ENCODE measurements around the gene SORT1. TPM values are rescaled to one million over a fixed set of nuclear protein-coding genes. Genes with fewer than 3 reads are reported as not detected.
A peak's percentile ranks its signal among the peaks of the same experiment; 100 is the strongest.
"Not testable (repeated sequence)": the region's sequence is repeated elsewhere in the genome, so short reads cannot be mapped to it uniquely, and the experiment has no call there.

Gene SORT1
- 1 to 10 TPM in 1 of 6 donors, under 1 TPM in 3, not detected in 2; 0.16 to 1.3 (median 0.34) TPM for polyA plus RNA-seq (ENCODE audit: low read depth in 6 of 6)

DNA sequence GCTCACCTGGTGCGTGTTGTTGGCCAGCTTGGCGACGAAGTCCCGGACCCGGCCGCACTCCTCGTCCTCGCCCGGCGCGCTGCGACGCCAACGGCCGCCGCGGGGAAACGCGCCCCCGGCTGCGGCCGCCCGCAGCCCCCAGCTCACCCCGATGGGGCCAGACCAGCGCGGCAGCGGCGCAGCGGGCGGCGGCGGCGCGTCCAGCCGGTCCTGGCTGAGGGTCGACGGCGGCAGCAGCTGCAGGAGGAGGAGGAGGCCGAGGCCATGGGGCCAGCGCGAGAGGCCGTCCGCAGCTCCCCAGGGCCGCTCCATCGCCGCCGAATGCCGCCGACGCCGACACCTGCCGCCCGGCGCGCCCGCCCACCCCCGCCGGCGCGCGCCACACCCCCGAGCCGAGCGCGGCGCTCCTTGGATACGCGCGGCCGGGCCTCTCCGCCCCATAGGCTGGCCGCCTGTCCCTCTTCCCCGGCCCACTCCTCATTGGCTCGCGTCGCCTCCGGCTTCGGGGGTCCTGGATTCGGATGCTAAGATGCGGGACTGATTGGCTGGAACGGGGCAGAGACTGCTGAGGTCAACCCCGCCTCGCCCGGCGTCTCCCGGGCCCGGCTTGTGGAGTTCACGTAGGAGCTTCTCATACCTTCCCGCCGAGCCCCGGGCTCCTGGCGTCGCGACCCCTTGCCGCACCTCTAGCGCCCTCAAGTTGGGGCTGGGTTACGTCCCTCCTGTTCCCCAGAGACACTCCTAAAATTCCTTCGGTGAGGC, at the start of gene SORT1:
Gene SORT1, minus strand, starts transcription at position 338 of the 762 bp plus-strand sequence. Its CDS starts 26 bp downstream, at position 312.
- DNase-seq: peak; percentile 60
- Mint-ChIP-seq H3K27ac (peak within 1 kb of the TSS in 3 of 6 donors; percentile 7 to 57 (median 51)), H3K4me1 (peaks cover 15 to 26% (median 23%) of the 10 kb centered on the region in 3 donors), H3K27me3 (peaks cover 35 to 54% (median 46%) of the 10 kb centered on the region in 3 donors), H3K36me3 (no peaks in the 10 kb centered on the region), H3K4me3 (peak within 1 kb of the TSS; percentile 83 to 95 (median 90)), H3K9me3 (peaks cover 0 to 2% (median 0%) of the 10 kb centered on the region in 7 donors)
- peak; percentile 93 for ATAC-seq (ENCODE audit: low read depth in 2 of 2)

GRCh38 chr1:109445949-109446695, 48.4 kb upstream of the SORT1 start:
- not testable (repeated sequence) for H3K4me1 Mint-ChIP-seq; H3K4me3 Mint-ChIP-seq; ATAC-seq (ENCODE audit: low read depth in 2 of 2); H3K27ac Mint-ChIP-seq; H3K9me3 Mint-ChIP-seq; DNase-seq; H3K36me3 Mint-ChIP-seq
- peaks cover 24 to 35% (median 32%) of the 10 kb centered on the region in 3 donors for H3K27me3 Mint-ChIP-seq

GRCh38 chr1:109444346-109444745, 46.6 kb upstream of the SORT1 start:
- Mint-ChIP-seq H3K4me3 (no peak overlapping the region), H3K27ac (no peak overlapping the region), H3K9me3 (peaks cover 0 to under 1% (median 0%) of the 10 kb centered on the region in 7 donors), H3K36me3 (no peaks in the 10 kb centered on the region), H3K4me1 (no peaks in the 10 kb centered on the region), H3K27me3 (peaks cover 10 to 22% (median 18%) of the 10 kb centered on the region in 3 donors)
- DNase-seq (no peak), ATAC-seq (ENCODE audit: low read depth in 2 of 2) (no peak)

GRCh38 chr1:109443476-109443875, 45.8 kb upstream of the SORT1 start:
- no peak overlapping the region for H3K27ac Mint-ChIP-seq
- H3K4me3 Mint-ChIP-seq: no peak overlapping the region
- no peak for ATAC-seq (ENCODE audit: low read depth in 2 of 2)
- no peaks in the 10 kb centered on the region for H3K36me3 Mint-ChIP-seq
- no peaks in the 10 kb centered on the region for H3K9me3 Mint-ChIP-seq
- no peaks in the 10 kb centered on the region for H3K4me1 Mint-ChIP-seq
- DNase-seq: no peak
- peaks cover 10 to 22% (median 17%) of the 10 kb centered on the region in 3 donors for H3K27me3 Mint-ChIP-seq

GRCh38 chr1:109441069-109441468, 43.4 kb upstream of the SORT1 start:
- no peak overlapping the region for H3K4me3 Mint-ChIP-seq
- DNase-seq: no peak
- H3K9me3 Mint-ChIP-seq: no peaks in the 10 kb centered on the region
- H3K4me1 Mint-ChIP-seq: no peaks in the 10 kb centered on the region
- no peak for ATAC-seq (ENCODE audit: low read depth in 2 of 2)
- H3K27me3 Mint-ChIP-seq: peaks cover 4 to 11% (median 7%) of the 10 kb centered on the region in 3 donors
- no peaks in the 10 kb centered on the region for H3K36me3 Mint-ChIP-seq
- no peak overlapping the region for H3K27ac Mint-ChIP-seq

- no peak overlapping the region for H3K27ac Mint-ChIP-seq
- no peak overlapping the region for H3K4me3 Mint-ChIP-seq
- peaks cover 0 to 4% (median 0%) of the 10 kb centered on the region in 3 donors for H3K4me1 Mint-ChIP-seq
- H3K36me3 Mint-ChIP-seq: peaks cover 7 to 9% of the 10 kb centered on the region in 2 donors
- no peak for DNase-seq
- peaks cover 0 to 19% (median 11%) of the 10 kb centered on the region in 3 donors for H3K27me3 Mint-ChIP-seq
- H3K9me3 Mint-ChIP-seq: peaks cover 0 to 7% (median 1%) of the 10 kb centered on the region in 7 donors
- ATAC-seq (ENCODE audit: low read depth in 2 of 2): no peak
Observed at GRCh38 chr1:109438798-109439297, 41.1 kb upstream of the SORT1 start.

DNA sequence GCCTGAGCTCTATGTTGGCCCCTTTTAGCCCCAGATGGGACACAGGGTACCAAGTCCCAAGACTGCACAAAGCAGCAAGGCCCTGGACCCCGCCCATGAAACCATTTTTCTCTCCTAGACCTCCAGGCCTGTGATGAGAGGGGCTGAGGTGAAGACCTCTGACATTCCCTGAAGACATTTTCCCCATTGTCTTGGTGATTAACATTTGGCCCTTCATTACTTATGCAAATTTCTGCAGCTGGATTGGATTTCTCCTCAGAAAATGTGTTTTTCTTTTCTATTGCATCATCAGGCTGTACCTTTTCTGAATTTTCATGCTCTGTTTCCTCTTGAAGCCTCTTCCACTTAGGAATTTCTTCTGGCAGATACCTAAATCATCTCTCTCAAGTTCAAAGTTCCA, 36.8 kb upstream of the SORT1 start:
- no peak overlapping the region for H3K27ac Mint-ChIP-seq
- ATAC-seq (ENCODE audit: low read depth in 2 of 2) (no peak), DNase-seq (no peak)
- H3K4me3 Mint-ChIP-seq: no peak overlapping the region
- peaks cover 0 to 17% (median 1%) of the 10 kb centered on the region in 7 donors for H3K9me3 Mint-ChIP-seq
- H3K4me1 Mint-ChIP-seq: peaks cover 0 to 4% (median 0%) of the 10 kb centered on the region in 3 donors
- peaks cover 11 to 32% (median 13%) of the 10 kb centered on the region in 3 donors for H3K27me3 Mint-ChIP-seq
- H3K36me3 Mint-ChIP-seq: peaks cover 7 to 9% of the 10 kb centered on the region in 2 donors

GRCh38 chr1:109433322-109433721, 35.6 kb upstream of the SORT1 start:
- no peak for ATAC-seq (ENCODE audit: low read depth in 2 of 2)
- Mint-ChIP-seq H3K27me3 (peaks cover 11 to 32% (median 13%) of the 10 kb centered on the region in 3 donors), H3K36me3 (peaks cover 7 to 9% of the 10 kb centered on the region in 2 donors)

DNA sequence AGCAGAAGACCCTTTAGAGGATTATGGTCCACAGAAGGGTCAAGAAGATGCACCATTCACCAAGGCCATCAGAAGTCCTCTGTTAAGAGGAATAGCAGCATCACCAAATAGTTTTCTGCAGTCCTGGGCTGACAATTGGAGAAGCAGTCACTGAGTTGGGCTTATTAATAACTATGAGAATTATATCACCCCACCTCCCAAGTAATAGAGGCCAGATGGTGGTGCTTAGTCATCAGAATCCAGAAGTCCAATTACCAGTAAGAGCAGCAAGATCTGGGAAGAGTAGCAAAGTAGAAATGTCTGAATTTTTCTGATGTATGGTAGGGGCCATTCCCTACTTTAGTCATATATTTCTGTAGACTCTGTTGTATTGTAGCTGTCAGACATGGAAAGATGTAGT, 34.6 kb upstream of the SORT1 start:
- Mint-ChIP-seq H3K4me3 (no peak overlapping the region), H3K36me3 (peaks cover 7 to 9% of the 10 kb centered on the region in 2 donors), H3K27me3 (peaks cover 11 to 32% (median 13%) of the 10 kb centered on the region in 3 donors), H3K9me3 (peaks cover 0 to 17% (median 1%) of the 10 kb centered on the region in 7 donors), H3K4me1 (peaks cover 3 to 4% (median 3%) of the 10 kb centered on the region in 3 donors), H3K27ac (no peak overlapping the region)
- DNase-seq: no peak
- no peak for ATAC-seq (ENCODE audit: low read depth in 2 of 2)

More at GRCh38 chr1:109433322-109433721, 35.6 kb upstream of the SORT1 start:
- Mint-ChIP-seq H3K4me3 (no peak overlapping the region), H3K27ac (no peak overlapping the region), H3K4me1 (peaks cover 0 to 4% (median 0%) of the 10 kb centered on the region in 3 donors), H3K9me3 (peaks cover 0 to 17% (median 1%) of the 10 kb centered on the region in 7 donors)
- no peak for DNase-seq

GRCh38 chr1:109427171-109427467, 29.4 kb upstream of the SORT1 start:
- no peaks in the 10 kb centered on the region for H3K36me3 Mint-ChIP-seq
- H3K27me3 Mint-ChIP-seq: peaks cover 0 to 6% (median 0%) of the 10 kb centered on the region in 3 donors
- peak overlapping the region in 5 of 6 donors; percentile 18 to 98 (median 92) for H3K27ac Mint-ChIP-seq
- H3K4me1 Mint-ChIP-seq: peaks cover 26 to 37% (median 29%) of the 10 kb centered on the region in 3 donors
- H3K9me3 Mint-ChIP-seq: no peaks in the 10 kb centered on the region
- DNase-seq (no peak), ATAC-seq (ENCODE audit: low read depth in 2 of 2) (no peak)
- peak overlapping the region; percentile 91 to 100 (median 98) for H3K4me3 Mint-ChIP-seq

DNA sequence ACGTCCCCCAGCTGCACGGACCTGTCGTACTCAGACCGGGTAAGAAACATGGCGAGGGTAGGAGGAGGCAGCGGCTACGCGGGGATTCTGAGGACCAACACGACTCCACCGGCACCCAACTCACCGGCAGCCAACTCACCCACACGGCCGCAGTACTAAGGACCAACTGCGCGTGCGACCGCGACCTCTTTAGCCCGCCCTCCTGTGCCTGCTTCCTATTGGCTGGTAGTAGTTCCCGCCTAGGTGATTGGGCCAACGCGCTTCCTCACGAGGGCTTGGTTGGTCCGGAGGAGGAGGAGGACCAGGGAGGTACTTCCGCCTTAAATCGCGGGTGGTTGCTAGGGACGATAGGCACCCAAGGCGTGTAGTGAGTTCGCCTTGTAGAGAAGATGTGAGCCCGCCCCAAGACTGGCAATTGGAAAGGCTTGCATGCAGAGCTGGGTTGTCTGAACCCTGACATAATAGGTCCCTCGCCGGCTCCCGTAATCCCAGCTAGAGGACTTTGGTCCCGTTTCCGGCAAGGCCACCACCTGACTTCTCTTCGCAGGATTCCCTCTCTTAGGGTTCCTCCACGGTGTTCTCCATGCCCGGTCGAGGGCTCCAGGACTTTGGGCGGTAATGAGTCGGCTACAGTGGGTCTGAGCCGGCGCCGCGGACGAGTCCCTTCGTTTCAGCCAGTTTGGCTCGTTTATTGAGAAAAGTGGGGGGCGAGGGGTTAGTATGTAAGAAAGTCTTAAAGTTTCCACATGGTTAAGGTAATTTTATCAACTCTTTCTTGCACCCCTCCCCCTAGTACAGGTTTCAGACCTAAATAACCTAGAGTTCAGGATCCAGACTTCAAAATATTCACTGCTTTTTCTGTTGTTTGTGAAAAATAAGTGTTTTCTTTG, 28.8 kb upstream of the SORT1 start, which contains the start of gene PSMA5:
Gene PSMA5, minus strand, starts transcription at position 168 of the 890 bp plus-strand sequence. Its CDS starts 118 bp downstream, at position 50.
- Mint-ChIP-seq H3K27me3 (peaks cover 0 to 3% (median 0%) of the 10 kb centered on the region in 3 donors), H3K4me1 (peaks cover 30 to 41% (median 33%) of the 10 kb centered on the region in 3 donors), H3K4me3 (peak within 1 kb of the TSS; percentile 91 to 100 (median 98))

More for the DNA sequence above, 28.8 kb upstream of the SORT1 start, which contains the start of gene PSMA5:
- Mint-ChIP-seq H3K9me3 (no peaks in the 10 kb centered on the region), H3K27ac (peak within 1 kb of the TSS; percentile 92 to 98 (median 97)), H3K36me3 (no peaks in the 10 kb centered on the region)
- DNase-seq (peak; percentile 95), ATAC-seq (ENCODE audit: low read depth in 2 of 2) (peak; percentile 93)

Data from naive B cell (primary cell).